Measurements from ENCODE around the gene KIF3C.

DNA sequence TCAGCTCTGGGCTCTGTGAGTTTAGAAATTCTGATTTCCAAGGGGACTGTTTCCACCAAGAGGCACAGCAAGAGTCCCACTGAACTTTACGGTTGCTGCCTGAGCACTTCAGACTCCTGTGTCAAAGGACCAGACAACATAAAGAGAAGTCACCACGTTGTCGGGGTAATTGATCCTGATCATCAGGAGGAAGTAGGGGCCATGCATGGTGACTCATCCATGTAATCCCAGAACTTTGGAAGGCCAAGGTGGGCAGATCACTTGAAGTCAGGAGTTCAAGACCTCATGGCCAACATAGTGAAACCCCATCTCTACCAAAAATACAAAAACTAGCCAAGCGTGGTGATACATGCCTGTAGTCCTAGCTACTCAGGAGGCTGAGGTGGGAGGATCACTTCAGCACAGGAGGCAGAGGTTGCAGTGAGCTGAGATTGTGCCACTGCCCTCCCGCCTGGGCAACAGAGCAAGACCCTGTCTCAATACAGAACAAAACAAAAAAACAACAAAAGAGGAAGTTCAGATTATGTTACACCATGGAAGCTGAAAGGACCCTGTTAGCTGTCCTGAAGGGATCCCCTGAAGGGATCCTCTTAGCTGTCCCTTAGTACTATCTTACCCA, 94.6 kb downstream of the KIF3C start:
- TF ChIP-seq CTCF (IDR thresholded peaks at IDR 0.05) (no peak), POLR2A (IDR thresholded peaks at IDR 0.05) (no peak)
